ENCODE data around the gene PLGLB1. TPM values are rescaled to one million over a fixed set of nuclear protein-coding genes. Genes with fewer than 3 reads are reported as not detected.
"Not testable (repeated sequence)": the region's sequence is repeated elsewhere in the genome, so short reads cannot be mapped to it uniquely, and the experiment has no call there.

PLGLB1 gene
- total RNA-seq = 1.3 and 3.8 TPM in 2 replicates

GRCh38 chr2:87021744-87022143 lies at the start of gene PLGLB1:
Gene PLGLB1 (minus strand): TSS chr2:87021844. CDS start chr2:87021783, 61 bp downstream.
- DNase-seq (ENCODE audit: extremely low read depth, low read depth, low spot score) = not testable (repeated sequence)

GRCh38 chr2:87064305-87064704 lies 42.7 kb upstream of the PLGLB1 start:
- DNase-seq (ENCODE audit: extremely low read depth, low read depth, low spot score) = not testable (repeated sequence)

GRCh38 chr2:87063431-87063830 lies 41.8 kb upstream of the PLGLB1 start:
- DNase-seq (ENCODE audit: extremely low read depth, low read depth, low spot score) = not testable (repeated sequence)

- DNase-seq (ENCODE audit: extremely low read depth, low read depth, low spot score) = not testable (repeated sequence)
Observed at GRCh38 chr2:87061519-87061918, 39.9 kb upstream of the PLGLB1 start.

- DNase-seq (ENCODE audit: extremely low read depth, low read depth, low spot score) = not testable (repeated sequence)
Observed at GRCh38 chr2:87057606-87058005, 36.0 kb upstream of the PLGLB1 start.

GRCh38 chr2:87056843-87057242 lies 35.2 kb upstream of the PLGLB1 start:
- not testable (repeated sequence) for DNase-seq (ENCODE audit: extremely low read depth, low read depth, low spot score)

GRCh38 chr2:87056435-87056834 lies 34.8 kb upstream of the PLGLB1 start:
- DNase-seq (ENCODE audit: extremely low read depth, low read depth, low spot score) = not testable (repeated sequence)

- not testable (repeated sequence) for DNase-seq (ENCODE audit: extremely low read depth, low read depth, low spot score)
Observed at GRCh38 chr2:87054375-87054774, 32.7 kb upstream of the PLGLB1 start.

- not testable (repeated sequence) for DNase-seq (ENCODE audit: extremely low read depth, low read depth, low spot score)
Observed at GRCh38 chr2:87041321-87041978, 19.8 kb upstream of the PLGLB1 start.

GRCh38 chr2:87028607-87029006 lies 7.0 kb upstream of the PLGLB1 start:
- not testable (repeated sequence) for DNase-seq (ENCODE audit: extremely low read depth, low read depth, low spot score)

- not testable (repeated sequence) for DNase-seq (ENCODE audit: extremely low read depth, low read depth, low spot score)
Observed at GRCh38 chr2:87026816-87027215, 5.2 kb upstream of the PLGLB1 start.

- not testable (repeated sequence) for DNase-seq (ENCODE audit: extremely low read depth, low read depth, low spot score)
Observed at GRCh38 chr2:87025927-87026326, 4.3 kb upstream of the PLGLB1 start.

GRCh38 chr2:87023988-87024615 lies 2.5 kb upstream of the PLGLB1 start:
- not testable (repeated sequence) for DNase-seq (ENCODE audit: extremely low read depth, low read depth, low spot score)

- not testable (repeated sequence) for DNase-seq (ENCODE audit: extremely low read depth, low read depth, low spot score)
Observed at GRCh38 chr2:87021043-87021442, 601 bp downstream of the PLGLB1 start.

GRCh38 chr2:87019053-87019452 lies 2.6 kb downstream of the PLGLB1 start:
- not testable (repeated sequence) for DNase-seq (ENCODE audit: extremely low read depth, low read depth, low spot score)

GRCh38 chr2:87014489-87015169 lies 7.0 kb downstream of the PLGLB1 start:
- DNase-seq (ENCODE audit: extremely low read depth, low read depth, low spot score) = not testable (repeated sequence)

GRCh38 chr2:87004398-87004797 lies 17.2 kb downstream of the PLGLB1 start:
- not testable (repeated sequence) for DNase-seq (ENCODE audit: extremely low read depth, low read depth, low spot score)

Other genes starting within 250 kb of the PLGLB1 start
- gene CD8A, start 230.9 kb downstream of the PLGLB1 start, total RNA-seq = not detected in 2 replicates
- not detected in 2 replicates for gene CD8B, start 160.0 kb downstream of the PLGLB1 start, total RNA-seq
- gene RGPD1, start 79.7 kb downstream of the PLGLB1 start, total RNA-seq = 0.12 and 0.87 TPM in 2 replicates